Astrocyte of the cerebellum (primary cell): ENCODE measurements around the gene CACNG3.

Experiments
- DNase-seq: peaks from one replicate; pipeline ENCODE4 v3.0.0-alpha.2; 2011; ENCODE audit warnings: low read depth
- H3K4me3 ChIP-seq: 2 replicates; pipeline ENCODE4 v1.5.1; 2011; ENCODE audit warnings: mild to moderate bottlenecking, low read depth, low read length, moderate library complexity
- in situ Hi-C: cut with HindIII; loops from 2 replicates; pipeline ENCODE4 v1.10.0; 2017; ENCODE audit warnings: low sequenced_read_pairs
- TF ChIP-seq, protein P1 (sequence below): IDR thresholded peaks from 2 replicates; pipeline ENCODE4 v1.5.1; 2012; ENCODE audit warnings: low read length, low read depth, moderate library complexity, mild to moderate bottlenecking; ENCODE audit errors: missing control alignments

Gene CACNG3

DNA sequence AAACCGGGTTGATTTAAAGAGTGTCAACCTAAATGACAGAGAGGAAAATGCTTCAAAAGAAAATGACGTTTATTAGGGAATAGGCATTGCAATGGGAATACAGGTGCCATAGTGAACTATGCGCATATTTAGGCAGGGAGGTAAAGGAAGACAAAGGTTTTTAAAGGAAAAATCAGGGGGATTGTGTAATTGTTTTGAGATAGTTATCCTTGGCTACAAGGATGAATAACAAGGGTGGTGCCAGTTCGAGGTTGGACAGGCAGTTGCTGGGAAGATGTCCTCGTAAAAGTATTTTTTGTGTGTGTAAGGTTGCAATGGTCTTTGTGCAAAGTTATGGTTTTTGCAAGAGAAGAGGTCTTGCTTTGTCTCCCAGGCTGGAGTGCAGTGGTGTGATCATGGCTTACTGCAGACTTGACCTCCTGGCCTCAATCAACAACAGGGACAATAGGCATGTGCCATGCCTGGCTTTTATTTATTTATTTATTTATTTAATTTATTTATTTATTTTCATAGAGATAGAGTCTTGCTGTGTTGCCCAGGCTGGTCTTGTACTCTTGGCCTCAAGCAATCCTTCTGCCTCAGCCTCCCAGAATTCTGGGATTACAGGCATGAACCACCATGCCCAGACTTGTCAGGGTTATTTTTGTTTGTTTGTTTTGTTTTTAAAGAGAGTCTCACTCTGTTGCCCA lies 63.1 kb downstream of the CACNG3 start:
- TF ChIP-seq, protein P1, sequence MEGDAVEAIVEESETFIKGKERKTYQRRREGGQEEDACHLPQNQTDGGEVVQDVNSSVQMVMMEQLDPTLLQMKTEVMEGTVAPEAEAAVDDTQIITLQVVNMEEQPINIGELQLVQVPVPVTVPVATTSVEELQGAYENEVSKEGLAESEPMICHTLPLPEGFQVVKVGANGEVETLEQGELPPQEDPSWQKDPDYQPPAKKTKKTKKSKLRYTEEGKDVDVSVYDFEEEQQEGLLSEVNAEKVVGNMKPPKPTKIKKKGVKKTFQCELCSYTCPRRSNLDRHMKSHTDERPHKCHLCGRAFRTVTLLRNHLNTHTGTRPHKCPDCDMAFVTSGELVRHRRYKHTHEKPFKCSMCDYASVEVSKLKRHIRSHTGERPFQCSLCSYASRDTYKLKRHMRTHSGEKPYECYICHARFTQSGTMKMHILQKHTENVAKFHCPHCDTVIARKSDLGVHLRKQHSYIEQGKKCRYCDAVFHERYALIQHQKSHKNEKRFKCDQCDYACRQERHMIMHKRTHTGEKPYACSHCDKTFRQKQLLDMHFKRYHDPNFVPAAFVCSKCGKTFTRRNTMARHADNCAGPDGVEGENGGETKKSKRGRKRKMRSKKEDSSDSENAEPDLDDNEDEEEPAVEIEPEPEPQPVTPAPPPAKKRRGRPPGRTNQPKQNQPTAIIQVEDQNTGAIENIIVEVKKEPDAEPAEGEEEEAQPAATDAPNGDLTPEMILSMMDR = no peak
- DNase-seq = no peak
- H3K4me3 ChIP-seq = no peak overlapping the region
- in situ Hi-C loops = no loop called here

DNA sequence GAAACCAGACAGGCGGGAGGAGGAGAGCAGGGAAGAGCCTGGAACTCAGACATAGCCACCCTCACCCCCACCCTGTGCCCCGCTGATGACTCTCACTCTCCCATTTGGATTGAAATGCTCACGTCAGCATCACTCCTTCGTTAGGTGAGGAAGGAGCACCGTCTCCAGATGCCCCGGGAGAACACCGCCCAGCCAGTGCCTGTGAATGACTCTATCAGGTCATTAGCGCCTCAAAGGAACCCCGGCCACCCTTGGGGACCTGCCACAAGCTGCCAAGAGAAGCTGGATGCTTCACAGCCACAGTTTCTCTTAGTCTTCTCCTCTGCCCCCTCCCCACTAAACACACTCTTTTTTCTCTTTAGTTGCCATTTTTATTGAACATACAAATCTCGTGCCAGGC lies 66.0 kb downstream of the CACNG3 start:
- DNase-seq = no peak
- no peak overlapping the region for H3K4me3 ChIP-seq
- in situ Hi-C loops = no loop called here
- TF ChIP-seq, protein P1 = no peak

DNA sequence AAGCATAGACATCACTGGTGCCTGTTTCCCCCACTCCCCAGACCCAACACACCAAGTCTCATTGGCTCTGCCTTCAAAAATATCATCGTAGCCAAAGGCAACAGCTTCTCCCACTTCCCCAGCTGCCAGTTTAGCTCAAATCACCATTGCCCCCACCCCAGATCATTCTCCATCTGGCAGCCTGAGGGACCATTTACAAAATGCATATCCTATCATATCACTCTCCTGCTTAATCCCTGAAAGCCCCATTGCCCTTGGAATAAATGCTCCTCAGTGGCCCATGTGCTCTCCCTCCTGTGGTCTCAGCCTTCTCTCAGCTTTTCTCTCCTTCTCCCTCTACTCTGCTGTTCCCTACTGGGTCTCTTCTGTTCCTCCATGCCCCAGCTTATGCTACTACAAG lies 68.3 kb downstream of the CACNG3 start:
- in situ Hi-C loops = no loop called here
- H3K4me3 ChIP-seq = no peak overlapping the region
- no peak for DNase-seq
- TF ChIP-seq, protein P1 = no peak

DNA sequence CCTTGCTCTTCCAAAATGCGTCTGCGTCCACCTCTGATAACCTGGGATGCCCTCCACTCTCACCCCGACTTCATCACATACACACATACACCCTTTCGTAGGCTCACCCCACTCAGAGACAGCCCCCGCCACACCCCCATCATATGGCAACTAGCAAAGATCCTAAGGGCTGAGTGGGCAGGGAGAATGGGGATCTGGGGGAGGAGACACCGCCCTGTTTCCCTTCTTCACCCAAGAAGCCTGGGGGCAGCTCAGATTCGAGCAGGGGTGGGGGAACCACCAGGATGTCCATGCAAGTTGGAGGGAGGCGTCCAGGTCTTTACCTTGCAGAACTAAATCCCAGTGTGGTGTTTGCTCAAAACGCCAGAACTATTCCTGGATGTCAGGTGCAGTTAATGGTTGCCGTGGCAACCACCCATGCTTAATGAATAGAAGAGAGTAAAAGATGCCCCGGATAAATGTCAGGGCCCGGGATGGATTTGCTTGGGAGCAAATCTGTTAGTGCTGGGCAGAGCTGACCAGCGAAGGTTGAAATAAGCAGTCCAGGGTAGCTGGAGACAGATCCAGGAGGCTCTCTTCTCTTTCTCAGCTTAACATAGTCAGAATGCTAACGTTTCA lies 72.8 kb downstream of the CACNG3 start:
- in situ Hi-C loops = no loop called here
- DNase-seq = no peak

DNA sequence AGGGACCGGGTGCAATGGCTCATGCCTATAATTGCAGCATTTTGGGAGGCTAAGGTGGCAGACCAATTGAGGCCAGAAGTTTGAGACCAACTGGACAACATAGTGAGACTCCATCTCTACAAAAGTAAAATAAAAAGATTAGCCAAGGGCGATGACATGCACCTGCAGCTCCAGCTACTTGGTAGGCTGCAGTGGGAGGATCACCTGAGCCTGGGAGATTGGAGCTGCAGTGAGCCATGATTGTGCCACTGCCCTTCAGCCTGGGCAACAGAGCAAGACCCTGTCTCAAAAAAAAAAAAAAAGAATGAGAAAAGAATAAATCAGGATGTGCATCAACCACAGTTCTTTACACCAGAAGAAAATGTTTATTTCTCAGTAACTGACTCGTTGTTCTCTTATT lies 76.0 kb downstream of the CACNG3 start:
- TF ChIP-seq, protein P1 = no peak
- H3K4me3 ChIP-seq = no peak overlapping the region
- in situ Hi-C loops = no loop called here
- DNase-seq = no peak

More for the DNA sequence above, 72.8 kb downstream of the CACNG3 start:
- TF ChIP-seq, protein P1 = no peak
- no peak overlapping the region for H3K4me3 ChIP-seq

DNA sequence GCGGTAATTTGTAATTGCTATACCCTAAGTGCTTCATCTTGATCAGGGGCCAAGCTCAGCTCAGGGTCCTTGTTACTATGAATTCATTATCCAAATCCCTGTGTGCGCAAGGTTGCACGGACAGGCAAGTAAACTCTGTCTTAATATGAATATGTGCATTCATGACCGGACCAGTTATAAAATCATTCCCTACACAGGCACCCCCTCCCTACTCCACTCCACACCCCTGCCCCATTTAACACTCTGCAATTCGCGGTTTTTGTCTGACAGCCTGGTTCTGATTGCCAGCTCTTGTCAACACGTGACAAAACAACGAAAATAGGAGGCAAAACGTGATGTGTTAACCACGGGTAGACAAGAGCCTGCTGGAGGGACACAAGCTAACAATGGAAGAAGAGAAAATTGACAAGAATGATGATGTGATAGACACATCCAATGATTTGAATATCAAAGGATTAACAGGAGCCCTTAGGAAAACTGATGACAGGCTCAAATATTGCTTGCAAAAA lies 76.5 kb downstream of the CACNG3 start:
- in situ Hi-C loops = no loop called here
- TF ChIP-seq, protein P1 = no peak
- H3K4me3 ChIP-seq = no peak overlapping the region
- no peak for DNase-seq
